Activated naive CD8-positive, alpha-beta T cell treated with anti-CD3 and anti-CD28 coated beads, Interleukin-2, amount 50 U/mL, for 24 hours (primary cell): ENCODE data around the gene SUPT5H.

Experiments
- ATAC-seq: fragments of 150-1000 bp; cut with Tn5 transposase; one replicate; pipeline ENCODE4 v1.10.0; 2021
- DNase-seq: peaks from one replicate; pipeline ENCODE4 v3.0.0; 2021
- H3K27ac Mint-ChIP-seq: one replicate; pipeline ENCODE4 v1.8.0; 2021; ENCODE audit warnings: mild to moderate bottlenecking, mixed read lengths
- H3K27me3 Mint-ChIP-seq: one replicate; pipeline ENCODE4 v1.8.0; 2021; ENCODE audit warnings: mixed read lengths
- H3K36me3 Mint-ChIP-seq: one replicate; pipeline ENCODE4 v1.8.0; 2021; ENCODE audit warnings: low read depth, mixed read lengths
- H3K4me1 Mint-ChIP-seq: one replicate; pipeline ENCODE4 v1.8.0; 2021; ENCODE audit warnings: mixed read lengths
- H3K4me3 Mint-ChIP-seq: one replicate; pipeline ENCODE4 v1.8.0; 2021; ENCODE audit warnings: mild to moderate bottlenecking, moderate library complexity, mixed read lengths
- H3K9me3 Mint-ChIP-seq: one replicate; pipeline ENCODE4 v1.8.0; 2021; ENCODE audit warnings: mixed read lengths

The SUPT5H gene

DNA sequence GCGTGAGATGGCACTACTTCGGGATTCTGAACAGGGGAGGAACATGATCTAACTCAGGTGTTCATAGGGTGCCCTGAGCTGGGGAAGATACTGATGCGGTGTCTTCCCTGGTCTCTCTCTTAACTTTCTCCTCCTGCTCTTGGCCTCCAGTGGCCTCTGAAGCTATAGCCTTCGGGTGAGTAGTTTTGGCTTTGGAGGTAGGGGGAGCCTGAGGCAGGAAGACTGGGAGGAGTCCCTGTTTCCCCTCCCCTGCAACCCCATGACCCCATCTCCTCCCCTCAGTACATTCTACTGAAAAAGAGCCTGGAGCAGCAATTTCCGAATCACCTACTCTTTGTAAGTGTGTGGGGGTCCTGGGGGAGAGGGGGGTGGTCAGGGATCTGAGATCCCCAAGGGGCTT is 73.1 kb downstream of the SUPT5H start:
- no peaks in the 10 kb centered on the region for H3K36me3 Mint-ChIP-seq
- H3K4me1 Mint-ChIP-seq = peaks cover 15% of the 10 kb centered on the region
- peaks cover 35% of the 10 kb centered on the region for H3K27me3 Mint-ChIP-seq
- no peak overlapping the region for H3K27ac Mint-ChIP-seq
- H3K9me3 Mint-ChIP-seq = no peaks in the 10 kb centered on the region
- ATAC-seq = no peak
- no peak for DNase-seq
- no peak overlapping the region for H3K4me3 Mint-ChIP-seq

DNA sequence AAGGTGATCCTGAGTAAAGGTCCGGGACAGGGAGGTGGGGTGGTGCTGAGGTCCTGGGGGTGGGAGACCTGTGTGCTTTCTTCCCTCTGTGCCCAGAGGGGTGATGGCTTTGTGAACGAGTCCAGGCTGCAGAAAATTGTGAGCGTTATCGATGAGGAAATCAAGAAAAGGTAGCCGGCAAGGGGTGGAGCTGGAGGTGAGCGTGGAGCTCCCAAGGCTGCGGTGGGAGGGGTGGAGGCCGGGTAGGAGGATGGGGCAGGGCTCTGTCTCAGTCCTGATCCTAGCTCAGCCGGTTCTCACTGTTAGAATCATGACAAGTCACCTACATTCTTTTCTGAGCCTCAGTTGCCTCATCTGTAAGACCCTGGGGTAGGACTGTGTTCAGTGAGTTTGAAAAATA is 73.6 kb downstream of the SUPT5H start:
- Mint-ChIP-seq H3K4me1 (peaks cover 15% of the 10 kb centered on the region), H3K27me3 (peaks cover 29% of the 10 kb centered on the region), H3K9me3 (no peaks in the 10 kb centered on the region), H3K4me3 (no peak overlapping the region), H3K36me3 (no peaks in the 10 kb centered on the region), H3K27ac (no peak overlapping the region)
- no peak for ATAC-seq
- DNase-seq = no peak

DNA sequence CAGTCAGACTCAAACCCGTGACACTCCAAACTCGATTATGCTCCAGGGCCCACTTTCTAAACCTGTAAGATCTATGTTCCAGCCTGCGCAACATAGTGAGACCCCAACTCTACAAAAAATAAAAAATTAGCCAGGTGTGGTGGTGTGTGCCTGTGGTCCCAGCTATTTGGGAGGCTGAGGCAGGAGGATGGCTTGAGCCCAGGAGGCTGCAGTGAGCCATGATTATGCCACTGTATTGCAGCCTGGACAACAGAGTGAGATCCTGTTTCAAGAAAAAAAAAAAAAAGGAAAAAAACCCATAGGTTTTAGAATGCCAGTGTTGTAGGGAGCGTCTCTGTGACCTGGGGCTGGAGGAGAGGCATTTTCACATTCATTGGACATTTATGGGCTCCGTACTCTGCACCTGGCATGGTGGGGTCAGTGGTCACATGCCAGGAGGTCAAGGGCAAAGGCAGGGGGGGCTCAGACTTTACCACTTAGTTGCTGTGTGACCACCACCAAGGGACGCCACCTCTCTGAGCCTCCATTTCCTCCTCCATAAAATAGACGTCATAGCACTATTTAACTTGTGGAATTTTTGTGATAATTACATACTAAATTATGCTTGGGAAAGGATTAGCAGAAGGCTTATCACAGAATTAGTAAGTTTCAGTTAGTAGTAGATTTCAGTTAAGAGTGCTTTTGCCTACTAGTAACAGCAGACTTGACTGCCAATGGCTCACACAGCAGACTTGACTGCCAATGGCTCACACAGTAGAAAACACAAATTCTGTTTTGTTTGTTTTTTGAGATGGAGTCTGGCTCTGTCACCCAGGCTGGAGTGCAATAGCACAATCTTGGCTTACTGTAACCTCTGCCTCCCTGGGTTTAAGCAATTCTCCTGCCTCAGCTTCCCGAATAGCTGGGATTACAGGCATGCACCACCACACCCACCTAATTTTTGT is 75.4 kb downstream of the SUPT5H start:
- ATAC-seq (no peak), DNase-seq (no peak)
- Mint-ChIP-seq H3K9me3 (no peaks in the 10 kb centered on the region), H3K27me3 (peaks cover 13% of the 10 kb centered on the region), H3K4me1 (peaks cover 14% of the 10 kb centered on the region), H3K4me3 (no peak overlapping the region), H3K36me3 (no peaks in the 10 kb centered on the region), H3K27ac (no peak overlapping the region)

DNA sequence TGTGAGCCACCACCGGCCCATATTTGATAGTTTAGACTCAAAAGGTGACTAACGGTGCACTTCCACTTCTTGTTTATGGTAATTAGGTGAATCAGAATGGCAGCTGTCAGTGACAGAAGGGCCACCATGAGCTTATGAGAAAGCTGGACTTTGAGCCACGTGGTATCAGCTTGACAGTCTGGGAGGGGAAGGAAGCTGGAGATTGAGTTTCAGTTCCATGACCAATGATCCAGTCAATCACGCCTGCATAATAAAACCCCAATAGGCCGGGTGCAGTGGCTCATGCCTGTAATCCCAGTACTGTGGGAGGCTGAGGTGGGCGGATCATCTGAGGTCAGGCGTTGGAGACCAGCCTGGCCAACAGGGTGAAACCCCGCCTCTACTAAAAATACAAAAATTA is 79.1 kb downstream of the SUPT5H start:
- Mint-ChIP-seq H3K27ac (no peak overlapping the region), H3K27me3 (no peaks in the 10 kb centered on the region), H3K36me3 (no peaks in the 10 kb centered on the region), H3K4me3 (no peak overlapping the region), H3K9me3 (no peaks in the 10 kb centered on the region), H3K4me1 (peaks cover 15% of the 10 kb centered on the region)
- ATAC-seq (no peak), DNase-seq (no peak)

DNA sequence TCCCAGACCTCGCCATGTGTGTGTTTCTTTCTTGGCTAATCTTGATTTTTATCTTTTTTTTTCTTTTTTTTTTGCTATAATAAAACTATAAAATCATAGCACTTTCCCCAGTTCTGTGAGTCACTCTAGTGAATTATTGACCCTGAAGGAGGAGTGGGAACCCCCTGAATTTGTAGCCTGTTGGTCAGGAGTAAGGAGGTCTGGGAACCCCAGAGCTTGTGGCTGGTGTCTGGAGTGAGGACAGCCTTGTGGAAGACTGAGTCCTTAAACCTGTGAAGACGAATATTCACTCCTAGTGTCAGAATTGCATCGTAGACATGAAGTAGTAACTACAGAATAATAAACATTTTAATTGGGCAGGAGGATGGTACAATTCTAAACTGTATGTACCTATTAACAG is 79.8 kb downstream of the SUPT5H start:
- H3K27ac Mint-ChIP-seq = no peak overlapping the region
- ATAC-seq = no peak
- peaks cover 15% of the 10 kb centered on the region for H3K4me1 Mint-ChIP-seq

More for the DNA sequence above, 79.8 kb downstream of the SUPT5H start:
- DNase-seq = no peak
- no peaks in the 10 kb centered on the region for H3K36me3 Mint-ChIP-seq
- H3K4me3 Mint-ChIP-seq = no peak overlapping the region
- H3K27me3 Mint-ChIP-seq = no peaks in the 10 kb centered on the region
- no peaks in the 10 kb centered on the region for H3K9me3 Mint-ChIP-seq
